Esophagus muscularis mucosa (tissue), 3 donors: Measurements from ENCODE around the gene ZNF384.

ENCODE experiments used
- CTCF ChIP-seq, 3 experiments: fragments of 200-600 bp in 2 of 3; fragments of 450-650 bp in 1 of 3; sonication (generic) in 2 of 3; IDR thresholded peaks; one replicate each; pipeline ENCODE4 v1.5.1; 2017 to 2019; ENCODE audit warnings: antibody characterized with exemption in 3 of 3, mild to moderate bottlenecking in 2 of 3, moderate library complexity in 1 of 3
- POLR2A ChIP-seq: fragments of 450-650 bp; IDR thresholded peaks from one replicate; pipeline ENCODE4 v1.6.1; 2017; ENCODE audit warnings: antibody characterized with exemption, moderate library complexity, mild to moderate bottlenecking, low read depth

- TF ChIP-seq CTCF (IDR thresholded peaks at IDR 0.05) (no peak), POLR2A (no peak)
Observed at GRCh38 chr12:6646276-6647082, 42.7 kb downstream of the ZNF384 start.
